Mucosa of descending colon (tissue), 3 donors: ENCODE results near the gene EXOC6B. TPM values are rescaled to one million over a fixed set of nuclear protein-coding genes. Genes with fewer than 3 reads are reported as not detected.

Experiments used
- ATAC-seq: fragments of 200-7000 bp; cut with Tn5 transposase; one replicate; pipeline ENCODE4 v1.9.1; 2020; ENCODE audit warnings: mild to moderate bottlenecking, moderate library complexity
- DNase-seq, 3 donors: peaks; one replicate each; pipeline ENCODE4 v3.0.0-alpha.2; 2020
- H3K36me3 ChIP-seq: fragments of 200-600 bp; one replicate; pipeline ENCODE4 v1.8.0; 2021; ENCODE audit warnings: low read depth, mild to moderate bottlenecking
- H3K4me1 ChIP-seq: fragments of 200-600 bp; one replicate; pipeline ENCODE4 v1.8.0; 2021; ENCODE audit warnings: low read depth, mild to moderate bottlenecking
- H3K4me3 ChIP-seq: fragments of 200-600 bp; one replicate; pipeline ENCODE4 v1.8.0; 2021; ENCODE audit warnings: mild to moderate bottlenecking
- H3K9me3 ChIP-seq: fragments of 200-600 bp; one replicate; pipeline ENCODE4 v1.8.0; 2021; ENCODE audit warnings: mild to moderate bottlenecking
- CTCF ChIP-seq: fragments of 200-600 bp; IDR thresholded peaks from one replicate; pipeline ENCODE4 v1.8.0; 2022; ENCODE audit warnings: antibody characterized with exemption, mild to moderate bottlenecking
- intact Hi-C, 2 donors: fragments of 100-400 bp; cut with DNase I in 1 of 2; cut with micrococcal nuclease in 1 of 2; formaldehyde crosslinking; loops; one replicate each; pipeline versions ENCODE4 v1.11.0 to v1.11.1; 2022; cut with DNase I, micrococcal nuclease
- total RNA-seq, 3 donors: library from RNA; stranded (reverse); fragmentation: NEBNext Ultra II Directional in 2 of 3; extraction: Animal tissue kit (Norgen Biotek cat#: 25700) in 2 of 3; gene quantifications; one replicate each; pipeline versions ENCODE4 v1.2.1 to v1.2.4, GENCODE V29; 2021 to 2023
- donor health status: DM: no; HTN: no; CAD: no; lungs with moderate emphysema.
- donor health status: DM: no; HTN: no; CAD: no.
- donor health status: DM: no; HTN: yes; CAD: no.

The EXOC6B gene
- total RNA-seq, 3 donors from 2014 or later: 19.4 to 52.4 (median 28.8) TPM

- Histone ChIP-seq H3K4me1 (no peaks in the 10 kb centered on the region), H3K9me3 (no peaks in the 10 kb centered on the region), H3K4me3 (no peak overlapping the region), H3K36me3 (no peaks in the 10 kb centered on the region)
- intact Hi-C loops: no loop called here
- ATAC-seq (no peak), DNase-seq (no peak)
- no peak for TF ChIP-seq CTCF
Measured at GRCh38 chr2:72718876-72719275, 107.0 kb downstream of the EXOC6B start.

- intact Hi-C loops: no loop called here
- no peak for DNase-seq
- H3K4me1 ChIP-seq: no peaks in the 10 kb centered on the region
- H3K4me3 ChIP-seq: no peak overlapping the region
- no peak for ATAC-seq
- no peak for TF ChIP-seq CTCF
- no peaks in the 10 kb centered on the region for H3K9me3 ChIP-seq
- H3K36me3 ChIP-seq: no peaks in the 10 kb centered on the region
Measured at GRCh38 chr2:72716601-72717000, 109.2 kb downstream of the EXOC6B start.

- Histone ChIP-seq H3K36me3 (no peaks in the 10 kb centered on the region), H3K9me3 (no peaks in the 10 kb centered on the region), H3K4me3 (no peak overlapping the region), H3K4me1 (peaks cover 5% of the 10 kb centered on the region)
- no peak for DNase-seq
- no peak for ATAC-seq
- no peak for TF ChIP-seq CTCF
- intact Hi-C loops: no loop called here
Measured at GRCh38 chr2:72713857-72714256, 112.0 kb downstream of the EXOC6B start.

GRCh38 chr2:72712977-72713376, 112.9 kb downstream of the EXOC6B start:
- H3K36me3 ChIP-seq: no peaks in the 10 kb centered on the region
- ATAC-seq (no peak), DNase-seq (no peak)
- no peaks in the 10 kb centered on the region for H3K9me3 ChIP-seq
- TF ChIP-seq CTCF: no peak
- intact Hi-C loops: no loop called here
- peaks cover 5% of the 10 kb centered on the region for H3K4me1 ChIP-seq
- H3K4me3 ChIP-seq: no peak overlapping the region

GRCh38 chr2:72712304-72712703, 113.5 kb downstream of the EXOC6B start:
- no peak for ATAC-seq
- no peak for TF ChIP-seq CTCF

More at GRCh38 chr2:72712304-72712703, 113.5 kb downstream of the EXOC6B start:
- no peaks in the 10 kb centered on the region for H3K9me3 ChIP-seq
- DNase-seq: no peak
- peaks cover 5% of the 10 kb centered on the region for H3K4me1 ChIP-seq
- no peaks in the 10 kb centered on the region for H3K36me3 ChIP-seq
- H3K4me3 ChIP-seq: no peak overlapping the region
- intact Hi-C loops: no loop called here
